Pancreas (tissue), 10 donors: Measurements from ENCODE around the gene SIAH2. TPM values are rescaled to one million over a fixed set of nuclear protein-coding genes. Genes with fewer than 3 reads are reported as not detected.

Source experiments
- ATAC-seq, 4 donors: fragments of 200-7000 bp; cut with Tn5 transposase; one replicate each; pipeline versions ENCODE4 v1.8.0 to v1.9.1; 2020; ENCODE audit warnings: mild to moderate bottlenecking in 4 of 4, moderate library complexity in 4 of 4
- DNase-seq, 6 donors: peaks; one replicate each; pipeline ENCODE4 v3.0.0-alpha.2; 2020
- FAIRE-seq: peaks from 2 replicates; lab custom pipeline; 2012; peaks lifted over from hg19 to GRCh38; lab: Jason Lieb, UNC
- H3K27ac ChIP-seq, 4 donors: fragments of 200-600 bp; sonication (generic); 1 replicate in 3 of 4; 2 replicates in 1 of 4; pipeline versions ENCODE4 v1.5.0 to v1.8.0; 2020
- H3K27me3 ChIP-seq, 4 donors: fragments of 200-600 bp; one replicate each; pipeline ENCODE4 v1.8.0; 2021
- H3K36me3 ChIP-seq, 3 donors: fragments of 200-600 bp; sonication (generic) in 1 of 3; one replicate each; pipeline versions ENCODE4 v1.5.0 to v1.8.0; 2020 to 2021
- H3K4me1 ChIP-seq, 3 donors: fragments of 200-600 bp; one replicate each; pipeline ENCODE4 v1.8.0; 2021
- H3K4me3 ChIP-seq, 4 donors: fragments of 200-600 bp; sonication (generic) in 2 of 4; one replicate each; pipeline versions ENCODE4 v1.5.0 to v1.8.0; 2020 to 2021
- H3K9me3 ChIP-seq, 4 donors: fragments of 200-600 bp; one replicate each; pipeline ENCODE4 v1.8.0; 2021
- WGBS, 2 donors: extraction: QIAGEN DNeasy Blood & Tissue Kit; methylation state at CpG; one replicate each; pipeline ENCODE4 v1.1.7; 2013; 5-methylcytosine and 5-hydroxymethylcytosine counted together
- intact Hi-C, 3 donors: fragments of 100-400 bp; cut with DNase I; formaldehyde crosslinking; loops; one replicate each; pipeline versions ENCODE4 v1.11.1 to v1.14.2; 2022
- polyA plus RNA-seq, 2 donors: library from polyadenylated mRNA; stranded (reverse); fragments of 200-250 nt; gene quantifications; one replicate each; pipeline ENCODE4 v1.2.3, GENCODE V29; 2013
- total RNA-seq, 6 donors: library from RNA; stranded (reverse); fragmentation: NEBNext Ultra II Directional in 4 of 6; extraction: Animal tissue kit (Norgen Biotek cat#: 25700) in 4 of 6; gene quantifications; one replicate each; pipeline versions ENCODE4 v1.2.1 to v1.2.4, GENCODE V29; 2021 to 2023
- TF ChIP-seq, protein P1 (sequence below), 4 donors: fragments of 200-600 bp; sonication (generic) in 3 of 4; IDR thresholded peaks; one replicate each; pipeline versions ENCODE4 v1.5.0 to v1.8.0; 2021; ENCODE audit warnings: antibody characterized with exemption in 4 of 4
- donor health status: healthy with polysubstance abuse.
- donor health status: DM: no; HTN: no; CAD: no; lungs with moderate emphysema.
- donor health status: DM: no; HTN: no; CAD: no.
- donor health status: control.
- donor health status: control.
- donor health status: Bipolar disorder and iron deficiency.
- donor health status: DM: yes; HTN: yes; CAD: no.
- donor health status: DM: no; HTN: no; CAD: no.
- donor health status: DM: no; HTN: no; CAD: no.
- donor health status: DM: yes; HTN: yes; CAD: no.

Gene SIAH2
- total and polyA plus RNA-seq, 8 donors, result 5.5 to 14.9 (median 13.1) TPM

DNA sequence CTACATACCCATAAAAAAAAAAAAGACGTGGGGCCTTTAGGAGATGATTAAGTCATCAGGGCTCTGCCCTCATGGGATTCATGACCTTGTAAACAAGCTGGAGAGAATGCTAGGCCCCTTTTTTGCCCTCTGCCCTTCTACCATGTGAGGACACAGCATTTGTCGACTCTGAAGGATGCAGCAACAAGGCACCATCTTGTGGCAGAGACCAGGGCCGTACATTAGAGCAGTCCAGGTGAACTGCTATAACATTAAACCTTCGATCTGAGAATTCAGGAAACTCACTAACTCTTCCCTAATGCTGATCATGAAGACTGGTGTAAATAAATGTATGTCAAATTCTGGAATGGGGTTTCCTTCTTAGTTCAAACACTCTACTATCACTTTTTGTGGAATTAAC is 30.7 kb upstream of the SIAH2 start:
- no peak for FAIRE-seq
- intact Hi-C loops, result loop anchor here in 1 of 3 donors (5.0 kb wide), 1 partner anchor 349 kb away; no protein-coding TSS in a partner anchor
- ATAC-seq, result no peak
- Histone ChIP-seq H3K36me3 (no peaks in the 10 kb centered on the region), H3K4me3 (no peak overlapping the region), H3K9me3 (no peaks in the 10 kb centered on the region), H3K27me3 (no peaks in the 10 kb centered on the region), H3K4me1 (peaks cover 0 to 8% (median 3%) of the 10 kb centered on the region in 3 donors), H3K27ac (no peak overlapping the region)
- TF ChIP-seq, protein P1, sequence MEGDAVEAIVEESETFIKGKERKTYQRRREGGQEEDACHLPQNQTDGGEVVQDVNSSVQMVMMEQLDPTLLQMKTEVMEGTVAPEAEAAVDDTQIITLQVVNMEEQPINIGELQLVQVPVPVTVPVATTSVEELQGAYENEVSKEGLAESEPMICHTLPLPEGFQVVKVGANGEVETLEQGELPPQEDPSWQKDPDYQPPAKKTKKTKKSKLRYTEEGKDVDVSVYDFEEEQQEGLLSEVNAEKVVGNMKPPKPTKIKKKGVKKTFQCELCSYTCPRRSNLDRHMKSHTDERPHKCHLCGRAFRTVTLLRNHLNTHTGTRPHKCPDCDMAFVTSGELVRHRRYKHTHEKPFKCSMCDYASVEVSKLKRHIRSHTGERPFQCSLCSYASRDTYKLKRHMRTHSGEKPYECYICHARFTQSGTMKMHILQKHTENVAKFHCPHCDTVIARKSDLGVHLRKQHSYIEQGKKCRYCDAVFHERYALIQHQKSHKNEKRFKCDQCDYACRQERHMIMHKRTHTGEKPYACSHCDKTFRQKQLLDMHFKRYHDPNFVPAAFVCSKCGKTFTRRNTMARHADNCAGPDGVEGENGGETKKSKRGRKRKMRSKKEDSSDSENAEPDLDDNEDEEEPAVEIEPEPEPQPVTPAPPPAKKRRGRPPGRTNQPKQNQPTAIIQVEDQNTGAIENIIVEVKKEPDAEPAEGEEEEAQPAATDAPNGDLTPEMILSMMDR (IDR thresholded peaks at IDR 0.05), result no peak
- DNase-seq, result no peak
- 63 to 79% methylated on average over 4 of the region's 4 CpGs for whole genome bisulfite sequencing, 2 donors

DNA sequence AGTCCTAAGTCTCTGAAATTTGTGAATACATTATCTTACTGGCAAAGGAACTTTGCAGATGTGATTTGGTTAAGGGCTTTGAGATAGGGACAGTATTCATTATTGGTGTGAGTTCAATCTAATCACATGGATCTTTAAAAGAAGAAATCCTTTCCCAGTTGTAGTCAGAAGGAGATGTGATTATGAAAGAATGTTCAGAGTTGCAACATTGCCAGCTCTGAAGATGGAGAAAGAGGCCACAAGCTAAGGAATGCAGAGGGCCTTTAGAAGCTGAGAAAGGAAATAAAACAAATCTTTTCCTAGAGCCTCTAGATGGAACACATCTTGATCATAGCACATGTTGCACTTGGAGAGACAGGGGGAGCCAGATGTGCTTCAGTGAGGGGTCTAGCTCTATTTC is 27.7 kb upstream of the SIAH2 start:
- DNase-seq, result no peak
- H3K36me3 ChIP-seq, result no peaks in the 10 kb centered on the region
- TF ChIP-seq, protein P1 (IDR thresholded peaks at IDR 0.05), result no peak
- no peaks in the 10 kb centered on the region for H3K27me3 ChIP-seq
- intact Hi-C loops, result loop anchor here in 1 of 3 donors (5.0 kb wide), 1 partner anchor 352 kb away; no protein-coding TSS in a partner anchor
- no peaks in the 10 kb centered on the region for H3K4me1 ChIP-seq
- no peak for ATAC-seq
- H3K9me3 ChIP-seq, result no peaks in the 10 kb centered on the region
- FAIRE-seq, result no peak
- no peak overlapping the region for H3K4me3 ChIP-seq
- no peak overlapping the region for H3K27ac ChIP-seq

DNA sequence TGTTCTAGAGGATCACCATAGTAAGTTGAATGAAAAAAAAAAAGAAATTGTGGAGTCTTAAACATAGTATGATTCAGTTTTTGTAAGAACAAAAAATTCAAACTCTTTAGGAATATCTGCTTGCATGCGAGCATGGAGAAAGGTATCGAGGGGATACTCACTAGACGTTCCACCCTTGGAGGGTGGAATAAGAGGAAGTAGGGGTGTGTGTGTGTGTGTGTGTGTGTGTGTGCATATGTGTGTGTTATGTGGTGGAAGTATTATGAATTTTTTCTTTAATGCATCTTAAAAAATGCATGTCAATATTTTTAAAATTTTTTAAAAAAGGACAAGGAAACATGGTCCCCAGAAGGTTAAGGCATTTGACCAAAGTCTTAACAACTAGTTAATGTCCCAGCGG is 26.5 kb upstream of the SIAH2 start:
- TF ChIP-seq, protein P1 (IDR thresholded peaks at IDR 0.05), result no peak
- intact Hi-C loops, result loop anchor here in 2 of 3 donors (5.0 to 10.0 kb wide), 3 partner anchors 65 to 355 kb away; no protein-coding TSS in a partner anchor
- FAIRE-seq, result no peak

DNA sequence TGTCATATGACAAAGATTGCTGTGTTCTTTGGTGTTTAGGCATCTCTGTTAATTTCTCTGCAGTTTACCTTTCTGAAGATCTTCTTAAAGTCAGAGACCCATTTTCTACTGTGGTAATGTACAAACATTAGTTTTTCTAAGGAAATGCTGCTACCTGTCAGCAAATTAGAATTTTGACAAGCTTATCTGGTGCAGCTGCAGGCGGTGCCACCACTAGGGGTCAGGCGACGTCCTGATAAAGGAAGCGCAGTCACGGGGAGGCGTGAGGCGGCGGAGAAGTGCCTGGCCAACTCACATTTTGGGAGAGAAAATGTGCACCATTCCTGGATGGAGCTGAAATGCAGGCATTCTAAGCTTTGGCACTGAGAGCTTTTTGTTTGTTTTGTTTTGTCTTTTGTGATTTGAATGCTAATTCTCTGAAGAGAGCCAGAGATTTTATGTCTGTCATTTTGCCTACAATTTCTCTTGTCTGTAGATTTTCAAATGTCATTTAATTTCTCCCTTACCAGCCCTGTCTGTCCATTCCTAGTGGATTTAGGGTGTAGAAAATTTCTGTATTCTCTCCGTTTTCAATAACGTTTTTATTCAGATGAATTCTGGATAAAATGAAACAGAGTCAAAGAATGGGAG is 24.9 kb upstream of the SIAH2 start:
- TF ChIP-seq, protein P1 (IDR thresholded peaks at IDR 0.05), result peak; percentile 79 to 93 (median 88)
- Histone ChIP-seq H3K9me3 (no peaks in the 10 kb centered on the region), H3K27ac (no peak overlapping the region), H3K36me3 (no peaks in the 10 kb centered on the region), H3K4me3 (no peak overlapping the region), H3K27me3 (no peaks in the 10 kb centered on the region), H3K4me1 (no peaks in the 10 kb centered on the region)
- WGBS, 2 donors, result 3% methylated on average over 10 of the region's 10 CpGs
- peak; percentile 70 to 94 (median 83) for DNase-seq
- intact Hi-C loops, result loop anchor here in 2 of 3 donors (5.0 to 10.0 kb wide), 3 partner anchors 63 to 357 kb away; no protein-coding TSS in a partner anchor
- peak; percentile 85 to 99 (median 96) for ATAC-seq
- FAIRE-seq, result no peak

More for the DNA sequence above, 26.5 kb upstream of the SIAH2 start:
- Histone ChIP-seq H3K9me3 (no peaks in the 10 kb centered on the region), H3K36me3 (no peaks in the 10 kb centered on the region), H3K27ac (no peak overlapping the region), H3K27me3 (no peaks in the 10 kb centered on the region), H3K4me1 (no peaks in the 10 kb centered on the region), H3K4me3 (no peak overlapping the region)
- DNase-seq (no peak), ATAC-seq (no peak)
- 83 to 89% methylated on average over 4 of the region's 4 CpGs for WGBS, 2 donors

DNA sequence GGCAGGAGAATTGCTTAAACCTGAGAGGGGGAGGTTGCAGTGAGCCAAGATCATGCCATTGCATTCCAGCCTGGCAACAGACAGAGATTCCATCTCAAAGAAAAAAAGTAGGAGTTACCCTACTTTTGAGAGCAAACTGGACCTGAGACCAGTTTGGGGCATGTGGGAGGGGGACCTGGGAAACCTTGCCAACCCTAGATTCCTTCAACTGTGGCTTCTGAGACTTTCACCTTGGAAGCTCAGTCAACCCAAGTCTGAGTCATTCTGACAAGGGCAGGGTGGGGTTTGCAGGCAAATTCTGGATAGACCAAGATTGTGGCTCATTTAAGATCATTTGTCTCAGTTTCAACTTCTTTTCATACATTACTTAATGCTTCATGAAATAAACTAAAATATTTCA is 23.8 kb upstream of the SIAH2 start:
- no peaks in the 10 kb centered on the region for H3K27me3 ChIP-seq
- no peak overlapping the region for H3K4me3 ChIP-seq
- intact Hi-C loops, result loop anchor here in 2 of 3 donors (5.0 to 10.0 kb wide), 3 partner anchors 62 to 358 kb away; no protein-coding TSS in a partner anchor
- TF ChIP-seq, protein P1 (IDR thresholded peaks at IDR 0.05), result no peak
- H3K27ac ChIP-seq, result no peak overlapping the region
- no peaks in the 10 kb centered on the region for H3K36me3 ChIP-seq
- ATAC-seq, result no peak
- no peak for DNase-seq
- H3K4me1 ChIP-seq, result no peaks in the 10 kb centered on the region
- FAIRE-seq, result no peak
- H3K9me3 ChIP-seq, result no peaks in the 10 kb centered on the region
